Stimulated activated CD8-positive, alpha-beta memory T cell treated with anti-CD3 and anti-CD28 coated beads, Interleukin-7, amount 100 ng/mL, for 4 hours (primary cell): ENCODE results near the gene CDK15.

Experiments used
- DNase-seq, 2 donors: peaks; one replicate each; pipeline ENCODE4 v3.0.0-alpha.2; 2020; ENCODE audit warnings: low read depth in 2 of 2

Gene CDK15

GRCh38 chr2:201938156-201938775, 131.9 kb downstream of the CDK15 start:
- no peak for DNase-seq

GRCh38 chr2:201938781-201939180, 132.4 kb downstream of the CDK15 start:
- DNase-seq, result no peak

- no peak for DNase-seq
Measured at GRCh38 chr2:201939453-201939941, 133.2 kb downstream of the CDK15 start.

GRCh38 chr2:201942531-201942930, 136.2 kb downstream of the CDK15 start:
- DNase-seq, result no peak
